ENCODE results near the gene SLC12A2.

Gene SLC12A2

GRCh38 chr5:128097224-128097623 lies 13.7 kb downstream of the SLC12A2 start:
- no peak for DNase-seq (ENCODE audit: low read depth)

- no peak for DNase-seq (ENCODE audit: low read depth)
These were observed 14.2 kb downstream of the SLC12A2 start for GRCh38 chr5:128097781-128098180.

- DNase-seq (ENCODE audit: low read depth) = no peak
These were observed 16.4 kb downstream of the SLC12A2 start for GRCh38 chr5:128099944-128100343.

GRCh38 chr5:128100860-128101557 lies 17.4 kb downstream of the SLC12A2 start:
- no peak for DNase-seq (ENCODE audit: low read depth)

GRCh38 chr5:128101676-128102075 lies 18.1 kb downstream of the SLC12A2 start:
- no peak for DNase-seq (ENCODE audit: low read depth)

- DNase-seq (ENCODE audit: low read depth) = no peak
These were observed 21.6 kb downstream of the SLC12A2 start for GRCh38 chr5:128105203-128105602.

- no peak for DNase-seq (ENCODE audit: low read depth)
These were observed 25.6 kb downstream of the SLC12A2 start for GRCh38 chr5:128109138-128109537.

GRCh38 chr5:128109766-128110165 lies 26.2 kb downstream of the SLC12A2 start:
- no peak for DNase-seq (ENCODE audit: low read depth)

- DNase-seq (ENCODE audit: low read depth) = no peak
These were observed 28.4 kb downstream of the SLC12A2 start for GRCh38 chr5:128111818-128112448.

GRCh38 chr5:128116445-128116844 lies 32.9 kb downstream of the SLC12A2 start:
- no peak for DNase-seq (ENCODE audit: low read depth)

- no peak for DNase-seq (ENCODE audit: low read depth)
These were observed 34.6 kb downstream of the SLC12A2 start for GRCh38 chr5:128118214-128118613.

- DNase-seq (ENCODE audit: low read depth) = no peak
These were observed 38.1 kb downstream of the SLC12A2 start for GRCh38 chr5:128121651-128122050.

GRCh38 chr5:128123936-128124335 lies 40.4 kb downstream of the SLC12A2 start:
- DNase-seq (ENCODE audit: low read depth) = no peak

- no peak for DNase-seq (ENCODE audit: low read depth)
These were observed 42.7 kb downstream of the SLC12A2 start for GRCh38 chr5:128126241-128126640.

GRCh38 chr5:128132499-128132898 lies 48.9 kb downstream of the SLC12A2 start:
- DNase-seq (ENCODE audit: low read depth) = no peak

GRCh38 chr5:128135286-128135685 lies 51.7 kb downstream of the SLC12A2 start:
- no peak for DNase-seq (ENCODE audit: low read depth)

- no peak for DNase-seq (ENCODE audit: low read depth)
These were observed 60.3 kb downstream of the SLC12A2 start for GRCh38 chr5:128143911-128144310.

GRCh38 chr5:128144491-128144890 lies 60.9 kb downstream of the SLC12A2 start:
- no peak for DNase-seq (ENCODE audit: low read depth)

GRCh38 chr5:128146671-128147070 lies 63.1 kb downstream of the SLC12A2 start:
- DNase-seq (ENCODE audit: low read depth) = no peak

- no peak for DNase-seq (ENCODE audit: low read depth)
These were observed 71.4 kb downstream of the SLC12A2 start for GRCh38 chr5:128154943-128155342.

- no peak for DNase-seq (ENCODE audit: low read depth)
These were observed 72.2 kb downstream of the SLC12A2 start for GRCh38 chr5:128155776-128156175.

- no peak for DNase-seq (ENCODE audit: low read depth)
These were observed 73.0 kb downstream of the SLC12A2 start for GRCh38 chr5:128156521-128156920.

- DNase-seq (ENCODE audit: low read depth) = no peak
These were observed 74.8 kb downstream of the SLC12A2 start for GRCh38 chr5:128158342-128158741.

GRCh38 chr5:128163991-128164390 lies 80.4 kb downstream of the SLC12A2 start:
- DNase-seq (ENCODE audit: low read depth) = no peak
